IMR-90 (cell line): ENCODE results near the gene CSAG2. TPM values are rescaled to one million over a fixed set of nuclear protein-coding genes. Genes with fewer than 3 reads are reported as not detected.
"Not testable (repeated sequence)": the region's sequence is repeated elsewhere in the genome, so short reads cannot be mapped to it uniquely, and the experiment has no call there.

Experiments used
- ATAC-seq: fragments of 200-7000 bp; cut with Tn5 transposase; 2 replicates; pipeline ENCODE4 v1.9.1; 2020; ENCODE audit warnings: low read depth, mild to moderate bottlenecking, moderate library complexity
- BruUV-seq: library from RNA; stranded (reverse); fragments of 400-500 nt; replicated peaks from 2 replicates; lab custom pipeline; 2021; lab: Mats Ljungman, UMichigan
- CTCF ChIA-PET: fragments of 300-600 bp; formaldehyde crosslinking; extraction: SDS; loops from one replicate; lab custom pipeline; 2021; ENCODE audit warnings: antibody characterized with exemption; lab: Yijun Ruan, JAX
- POLR2A ChIA-PET: fragments of 300-600 bp; sonication (Branson Sonifier 250); formaldehyde crosslinking; loops from one replicate; lab custom pipeline; 2022; ENCODE audit warnings: antibody characterized with exemption; ENCODE audit not compliant: unreplicated experiment; lab: Charles Lee
- DNase-seq: peaks from one replicate; pipeline ENCODE4 v3.0.0; 2013
- H2AFZ ChIP-seq: replicated peaks from 2 replicates; pipeline ENCODE3; 2013; ENCODE audit warnings: low read length, mild to moderate bottlenecking; ENCODE audit not compliant: poor library complexity
- H2AK5ac ChIP-seq: 2 replicates; pipeline ENCODE4 v1.6.1; 2013; ENCODE audit warnings: low read depth, low read length, inconsistent platforms
- H2AK9ac ChIP-seq: replicated peaks from 2 replicates; pipeline ENCODE3; 2013; ENCODE audit warnings: mild to moderate bottlenecking, low read depth, low read length, moderate library complexity; ENCODE audit not compliant: poor library complexity
- H2BK120ac ChIP-seq: 2 replicates; pipeline ENCODE4 v1.6.1; 2013; ENCODE audit warnings: low read depth, low read length, inconsistent platforms
- H2BK15ac ChIP-seq: 3 replicates; pipeline ENCODE4 v1.6.1; 2013; ENCODE audit warnings: low read depth, low read length, inconsistent platforms
- H2BK20ac ChIP-seq: 2 replicates; pipeline ENCODE4 v1.6.1; 2013; ENCODE audit warnings: low read depth, mild to moderate bottlenecking, inconsistent platforms, low read length, moderate library complexity
- H2BK5ac ChIP-seq: 2 replicates; pipeline ENCODE4 v1.6.1; 2013; ENCODE audit warnings: mild to moderate bottlenecking, low read depth, low read length, inconsistent platforms; ENCODE audit not compliant: poor library complexity, severe bottlenecking
- H3K14ac ChIP-seq: replicated peaks from 2 replicates; pipeline ENCODE4 v1.6.1; 2013; ENCODE audit warnings: low read depth, low read length, inconsistent platforms
- H3K18ac ChIP-seq: 2 replicates; pipeline ENCODE4 v1.6.1; 2013; ENCODE audit warnings: low read depth, low read length, control low read depth
- H3K23ac ChIP-seq: 2 replicates; pipeline ENCODE4 v1.6.1; 2013; ENCODE audit warnings: low read depth, low read length, inconsistent platforms
- H3K27ac ChIP-seq: 2 replicates; pipeline ENCODE4 v1.5.1; 2013; ENCODE audit warnings: mild to moderate bottlenecking, control low read depth, low read length; ENCODE audit not compliant: insufficient read depth
- H3K27me3 ChIP-seq: 2 replicates; pipeline ENCODE4 v1.6.1; 2013; ENCODE audit warnings: low read length; ENCODE audit not compliant: control insufficient read depth, insufficient read depth
- H3K36me3 ChIP-seq: 2 replicates; pipeline ENCODE4 v1.6.1; 2013; ENCODE audit warnings: low read length, mixed read lengths; ENCODE audit not compliant: control insufficient read depth, insufficient read depth
- H3K4ac ChIP-seq: 2 replicates; pipeline ENCODE4 v1.6.1; 2013; ENCODE audit warnings: low read depth, low read length, inconsistent platforms
- H3K4me1 ChIP-seq: 2 replicates; pipeline ENCODE4 v1.6.1; 2013; ENCODE audit warnings: low read length, mixed read lengths; ENCODE audit not compliant: control insufficient read depth, insufficient read depth
- H3K4me2 ChIP-seq: 2 replicates; pipeline ENCODE4 v1.6.1; 2013; ENCODE audit warnings: low read depth, mild to moderate bottlenecking, control low read depth, low read length, moderate library complexity
- H3K4me3 ChIP-seq: 2 replicates; pipeline ENCODE4 v1.5.1; 2013; ENCODE audit warnings: low read depth, mild to moderate bottlenecking, control low read depth, low read length, moderate library complexity; ENCODE audit not compliant: insufficient read depth
- H3K56ac ChIP-seq: 2 replicates; pipeline ENCODE4 v1.6.1; 2013; ENCODE audit warnings: low read length, inconsistent platforms; ENCODE audit not compliant: insufficient read depth; ENCODE audit errors: extremely low read depth
- H3K79me1 ChIP-seq, 2 experiments: 2 replicates each; pipeline ENCODE4 v1.6.1; 2013; ENCODE audit warnings: low read length in 2 of 2, inconsistent platforms in 1 of 2, low read depth in 1 of 2
- H3K9ac ChIP-seq: 2 replicates; pipeline ENCODE4 v1.6.1; 2013; ENCODE audit warnings: low read depth, low read length, control low read depth
- H3K9me1 ChIP-seq: 2 replicates; pipeline ENCODE4 v1.6.1; 2013; ENCODE audit warnings: low read length, inconsistent platforms; ENCODE audit not compliant: insufficient read depth
- H3K9me3 ChIP-seq: 2 replicates; pipeline ENCODE4 v1.6.1; 2013; ENCODE audit warnings: low read length; ENCODE audit not compliant: control insufficient read depth, insufficient read depth
- H4K20me1 ChIP-seq: 2 replicates; pipeline ENCODE4 v1.6.1; 2013; ENCODE audit warnings: low read length, inconsistent platforms; ENCODE audit not compliant: insufficient read depth
- H4K5ac ChIP-seq: 2 replicates; pipeline ENCODE4 v1.6.1; 2013; ENCODE audit warnings: mild to moderate bottlenecking, low read depth, low read length, control low read depth
- H4K8ac ChIP-seq, 2 experiments: 2 replicates each; pipeline ENCODE4 v1.6.1; 2013; ENCODE audit warnings: low read depth in 2 of 2, low read length in 2 of 2, control low read depth in 1 of 2, inconsistent platforms in 1 of 2
- H4K91ac ChIP-seq: 2 replicates; pipeline ENCODE4 v1.6.1; 2013; ENCODE audit warnings: low read depth, low read length, inconsistent platforms; ENCODE audit not compliant: insufficient read depth
- WGBS, 2 experiments: methylation state at CpG; one replicate each; pipeline versions ENCODE4 v1.1.5 to v1.1.7; 2013; ENCODE audit warnings: missing lambda C conversion rate in 2 of 2; ENCODE audit not compliant: insufficient read length in 1 of 2; ENCODE audit errors: extremely low coverage in 2 of 2; 5-methylcytosine and 5-hydroxymethylcytosine counted together
- dilution Hi-C: fragments of 300-500 bp; cut with HindIII; formaldehyde crosslinking; loops from one replicate; pipeline ENCODE4 v1.14.3; 2018; ENCODE audit warnings: low sequenced_read_pairs; ENCODE audit not compliant: unreplicated experiment
- in situ Hi-C: fragments of 300-500 bp; cut with MboI; formaldehyde crosslinking; loops from 3 replicates; pipeline ENCODE4 v1.14.3; 2019; ENCODE audit warnings: low sequenced_read_pairs, inconsistent platforms, mixed read lengths
- intact Hi-C: fragments of 100-400 bp; cut with micrococcal nuclease; formaldehyde crosslinking; loops from 2 replicates; pipeline ENCODE4 v1.10.0; 2022
- polyA plus RNA-seq, 3 experiments: library from polyadenylated mRNA; depleted of rRNA; stranded (reverse); fragments of >200 nt; gene quantifications; 2 replicates each; pipeline ENCODE4 v1.2.3, GENCODE V29; 2012; ENCODE audit warnings: low replicate concordance in 1 of 3
- total RNA-seq: library from RNA; depleted of rRNA; stranded (reverse); fragments of >200 nt; gene quantifications from 2 replicates; pipeline ENCODE4 v1.2.3, GENCODE V29; 2012

The CSAG2 gene
- total and polyA plus RNA-seq, 2 of the 4 experiments (the other 2 are of a cell fraction), result not detected

GRCh38 chrX:152734143-152734858, 25.2 kb upstream of the CSAG2 start:
- H4K20me1 ChIP-seq, H2BK20ac ChIP-seq, H4K8ac ChIP-seq, dilution Hi-C loops, in situ Hi-C loops, H3K36me3 ChIP-seq, H3K4me3 ChIP-seq, H2BK15ac ChIP-seq, H3K4me1 ChIP-seq, H3K79me1 ChIP-seq, H2AK9ac ChIP-seq, H2AFZ ChIP-seq, DNase-seq, H4K5ac ChIP-seq, intact Hi-C loops, H2BK120ac ChIP-seq, H3K56ac ChIP-seq, H3K4ac ChIP-seq, H3K14ac ChIP-seq, H3K9ac ChIP-seq, H3K9me1 ChIP-seq, POLR2A ChIA-PET, H3K9me3 ChIP-seq, H3K18ac ChIP-seq, H3K27me3 ChIP-seq, ATAC-seq, H2BK5ac ChIP-seq, H4K91ac ChIP-seq, H3K27ac ChIP-seq, H2AK5ac ChIP-seq, H3K4me2 ChIP-seq, BruUV-seq, CTCF ChIA-PET, H3K23ac ChIP-seq: not testable (repeated sequence)
- WGBS, 2 experiments, result 71% methylated on average over 7 of the region's 22 CpGs; no CpG with 5 or more reads in 1 of the 2 experiments
